Osteoblast (primary cell): ENCODE results near the gene CENPU. TPM values are rescaled to one million over a fixed set of nuclear protein-coding genes. Genes with fewer than 3 reads are reported as not detected.

Experiments
- DNase-seq: peaks from one replicate; pipeline ENCODE4 v3.0.0; 2011; ENCODE audit warnings: low spot score, mixed read lengths; ENCODE audit not compliant: insufficient read length; ENCODE audit errors: missing footprints
- H2AFZ ChIP-seq: 2 replicates; pipeline ENCODE4 v1.6.0; 2011; ENCODE audit warnings: mild to moderate bottlenecking, low read length
- H3K27ac ChIP-seq: 2 replicates; pipeline ENCODE4 v1.5.1; 2011; ENCODE audit warnings: mild to moderate bottlenecking, low read depth, low read length, moderate library complexity
- H3K27me3 ChIP-seq: 2 replicates; pipeline ENCODE4 v1.6.0; 2012; ENCODE audit warnings: mild to moderate bottlenecking, control low read depth, inconsistent platforms, low read length, moderate library complexity; ENCODE audit not compliant: insufficient read depth
- H3K36me3 ChIP-seq: 2 replicates; pipeline ENCODE4 v1.5.1; 2011; ENCODE audit warnings: mild to moderate bottlenecking, low read length, control low read depth, moderate library complexity; ENCODE audit not compliant: insufficient read depth
- H3K4me1 ChIP-seq: 2 replicates; pipeline ENCODE4 v1.5.1; 2011; ENCODE audit warnings: mild to moderate bottlenecking, low read length, control low read depth, moderate library complexity; ENCODE audit not compliant: insufficient read depth
- H3K4me2 ChIP-seq: 2 replicates; pipeline ENCODE4 v1.6.0; 2011; ENCODE audit warnings: mild to moderate bottlenecking, low read length; ENCODE audit not compliant: insufficient read depth
- H3K4me3 ChIP-seq: fragments of 200-600 bp; sonication (generic); 3 replicates; pipeline ENCODE4 v1.5.1; 2012; ENCODE audit warnings: mild to moderate bottlenecking, low read length, inconsistent platforms; ENCODE audit not compliant: insufficient read depth
- H3K79me2 ChIP-seq: 2 replicates; pipeline ENCODE4 v1.6.0; 2012; ENCODE audit warnings: mild to moderate bottlenecking, low read length, control low read depth, inconsistent platforms; ENCODE audit not compliant: insufficient read depth
- H3K9me3 ChIP-seq: 2 replicates; pipeline ENCODE4 v1.5.1; 2011; ENCODE audit warnings: low read depth, low read length, control low read depth
- H4K20me1 ChIP-seq: 2 replicates; pipeline ENCODE4 v1.6.0; 2012; ENCODE audit warnings: mild to moderate bottlenecking, low read length, control low read depth; ENCODE audit not compliant: insufficient read depth
- CTCF ChIP-seq: IDR thresholded peaks from 2 replicates; pipeline ENCODE4 v1.5.1; 2011; ENCODE audit warnings: mild to moderate bottlenecking, low read depth, low read length, moderate library complexity; ENCODE audit errors: extremely low read depth
- total RNA-seq: library from RNA; depleted of rRNA; stranded (reverse); fragments of >200 nt; gene quantifications from 2 replicates; pipeline ENCODE4 v1.2.3, GENCODE V29; 2012

CENPU gene
- total RNA-seq, 1 donor = 5.1 TPM

- H3K27me3 ChIP-seq = no peaks in the 10 kb centered on the region
- no peak overlapping the region for H3K4me3 ChIP-seq
- no peak for TF ChIP-seq CTCF
- no peaks in the 10 kb centered on the region for H4K20me1 ChIP-seq
- DNase-seq = no peak
- H3K79me2 ChIP-seq = no peaks in the 10 kb centered on the region
- H3K36me3 ChIP-seq = peaks cover 4% of the 10 kb centered on the region
- no peak overlapping the region for H3K4me2 ChIP-seq
- H3K9me3 ChIP-seq = no peaks in the 10 kb centered on the region
- H3K27ac ChIP-seq = no peak overlapping the region
- no peak overlapping the region for H2AFZ ChIP-seq
- H3K4me1 ChIP-seq = no peaks in the 10 kb centered on the region
Measured at GRCh38 chr4:184675821-184676492, 57.9 kb downstream of the CENPU start.

DNA sequence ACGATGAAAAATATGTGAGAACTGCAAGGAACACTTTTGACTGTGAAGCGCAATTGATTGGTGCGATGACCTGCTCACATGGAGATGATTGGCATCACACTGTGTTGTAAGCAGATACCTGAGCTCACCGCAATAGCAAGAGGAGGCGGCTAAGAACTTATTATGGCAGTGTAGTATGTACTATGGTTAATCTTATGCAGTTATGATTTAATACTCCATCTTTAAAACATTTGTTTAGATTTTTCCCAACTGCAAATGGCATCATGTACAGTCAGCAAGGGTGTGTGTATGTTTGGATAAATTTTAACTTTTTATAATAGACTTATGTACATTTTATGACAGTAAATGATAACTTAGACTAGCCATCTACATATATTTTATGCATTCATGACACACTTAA lies 58.9 kb downstream of the CENPU start:
- Histone ChIP-seq H3K4me2 (no peak overlapping the region), H3K4me1 (no peaks in the 10 kb centered on the region), H3K27me3 (no peaks in the 10 kb centered on the region), H3K79me2 (no peaks in the 10 kb centered on the region), H3K27ac (no peak overlapping the region), H3K4me3 (no peak overlapping the region), H4K20me1 (no peaks in the 10 kb centered on the region), H3K36me3 (peaks cover 4% of the 10 kb centered on the region), H2AFZ (no peak overlapping the region), H3K9me3 (no peaks in the 10 kb centered on the region)
- DNase-seq = no peak
- TF ChIP-seq CTCF = no peak

- Histone ChIP-seq H4K20me1 (no peaks in the 10 kb centered on the region), H3K9me3 (no peaks in the 10 kb centered on the region), H3K79me2 (no peaks in the 10 kb centered on the region), H3K4me3 (no peak overlapping the region), H3K27ac (no peak overlapping the region), H3K4me1 (no peaks in the 10 kb centered on the region), H3K4me2 (no peak overlapping the region), H2AFZ (no peak overlapping the region), H3K36me3 (peaks cover 4% of the 10 kb centered on the region), H3K27me3 (no peaks in the 10 kb centered on the region)
- no peak for DNase-seq
- TF ChIP-seq CTCF = no peak
Measured at GRCh38 chr4:184674011-184674410, 59.9 kb downstream of the CENPU start.

- Histone ChIP-seq H4K20me1 (no peaks in the 10 kb centered on the region), H3K4me1 (no peaks in the 10 kb centered on the region), H2AFZ (no peak overlapping the region), H3K4me3 (no peak overlapping the region), H3K79me2 (no peaks in the 10 kb centered on the region), H3K9me3 (no peaks in the 10 kb centered on the region), H3K36me3 (peaks cover 4% of the 10 kb centered on the region), H3K27ac (no peak overlapping the region), H3K27me3 (no peaks in the 10 kb centered on the region), H3K4me2 (no peak overlapping the region)
- TF ChIP-seq CTCF = no peak
- DNase-seq = no peak
Measured at GRCh38 chr4:184672741-184673140, 61.2 kb downstream of the CENPU start.
